Jurkat, Clone E6-1 (cell line): Measurements from ENCODE around the gene KRT4.
"Not testable (repeated sequence)": the region's sequence is repeated elsewhere in the genome, so short reads cannot be mapped to it uniquely, and the experiment has no call there.

Source experiments
- DNase-seq: peaks from one replicate; pipeline ENCODE4 v3.0.0-alpha.2; 2011; ENCODE audit warnings: low read depth, low spot score
- H3K4me3 ChIP-seq: 2 replicates; pipeline ENCODE4 v1.5.1; 2011; ENCODE audit warnings: mild to moderate bottlenecking, low read length, control low read depth, moderate library complexity

KRT4 gene

DNA sequence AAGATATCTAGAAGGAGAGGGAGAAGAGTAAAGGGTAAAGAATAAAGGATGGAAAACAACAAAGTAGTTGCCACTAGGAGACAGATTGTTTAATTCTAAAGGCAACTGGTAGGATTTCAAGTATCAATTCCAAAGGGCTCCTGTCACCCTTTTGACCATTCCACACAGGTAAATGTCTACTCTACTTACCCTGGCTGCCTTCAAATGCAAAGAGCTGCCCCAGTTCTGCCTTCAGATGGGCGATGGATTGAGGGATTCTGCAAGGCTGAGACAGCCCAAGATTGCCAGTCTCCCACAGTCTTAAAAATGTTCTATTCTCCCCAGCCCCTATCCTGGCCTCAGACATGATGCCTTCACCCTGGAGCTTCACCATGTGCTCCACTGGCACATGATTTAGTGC lies 48.2 kb downstream of the KRT4 start:
- no peak overlapping the region for H3K4me3 ChIP-seq
- no peak for DNase-seq

GRCh38 chr12:52763991-52764390 lies 49.9 kb downstream of the KRT4 start:
- no peak for DNase-seq
- H3K4me3 ChIP-seq = no peak overlapping the region

DNA sequence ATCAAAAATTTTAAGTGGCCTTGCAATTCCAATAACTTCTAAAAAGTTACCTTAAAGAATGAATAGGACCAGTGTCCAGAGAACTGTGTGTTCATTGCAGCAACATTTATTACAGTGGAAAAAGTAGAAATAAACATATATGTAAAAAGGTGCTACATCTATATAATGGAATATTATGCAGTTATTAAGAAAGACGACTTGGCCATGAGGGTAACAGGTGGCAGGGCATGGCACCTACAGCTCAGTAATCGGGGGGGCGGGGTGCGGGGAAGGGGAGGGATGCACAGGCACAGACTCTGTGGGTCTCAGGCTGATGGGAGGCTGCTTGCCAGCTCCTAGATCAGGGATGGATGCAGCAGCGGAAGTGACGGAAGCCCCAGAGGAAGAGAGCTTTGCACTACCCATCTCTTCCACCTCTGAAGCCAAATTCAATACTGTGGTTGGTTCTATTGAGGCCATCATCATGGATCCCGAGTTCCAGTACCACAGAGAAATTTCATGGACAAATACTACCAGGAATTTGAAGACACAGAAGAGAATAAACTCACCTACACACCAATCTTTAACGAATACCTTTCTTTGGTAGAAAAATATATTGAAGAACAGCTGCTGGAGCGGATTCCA lies 50.8 kb downstream of the KRT4 start:
- DNase-seq = no peak
- no peak overlapping the region for H3K4me3 ChIP-seq

- DNase-seq = no peak
Measured at GRCh38 chr12:52761802-52762201, 52.1 kb downstream of the KRT4 start.

DNA sequence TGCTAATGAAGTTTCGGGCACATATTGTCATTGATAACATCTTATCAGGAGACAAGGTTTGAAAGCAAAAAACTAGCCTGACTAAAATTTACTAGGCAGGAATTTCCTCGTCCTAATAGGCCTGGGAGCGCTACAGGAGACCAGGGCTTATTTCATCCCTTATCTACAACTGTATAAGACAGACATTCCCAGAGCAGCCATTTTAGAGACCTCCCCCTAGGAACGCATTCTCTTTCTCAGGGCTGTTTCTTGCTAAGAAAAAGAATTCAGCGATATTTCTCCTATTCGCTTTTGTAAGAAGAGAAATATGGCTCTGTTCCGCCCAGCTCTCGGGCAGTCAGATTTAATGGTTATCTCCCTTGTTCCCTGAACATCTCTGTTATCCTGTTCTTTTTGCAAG lies 52.7 kb downstream of the KRT4 start:
- not testable (repeated sequence) for H3K4me3 ChIP-seq

More at GRCh38 chr12:52761802-52762201, 52.1 kb downstream of the KRT4 start:
- no peak overlapping the region for H3K4me3 ChIP-seq

DNA sequence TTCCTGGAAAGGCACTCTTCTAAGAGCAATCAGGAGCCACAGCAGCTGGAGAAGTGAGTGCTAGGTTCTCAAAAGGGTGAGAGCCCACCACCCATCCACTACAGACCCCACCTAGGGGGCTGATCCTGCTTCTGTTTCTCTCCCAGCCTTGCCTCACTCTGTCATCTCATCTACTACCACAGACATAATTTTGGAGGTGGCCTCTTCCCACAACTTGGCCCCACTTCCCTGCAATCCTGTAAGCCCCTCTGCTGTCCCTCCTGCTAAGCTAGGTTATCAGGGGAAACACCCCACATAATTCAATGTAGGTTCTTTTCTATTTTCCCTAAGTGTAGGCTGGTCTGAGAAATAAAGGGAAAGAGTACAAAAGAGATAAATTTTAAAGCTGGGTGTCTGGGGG lies 53.3 kb downstream of the KRT4 start:
- no peak for DNase-seq
- H3K4me3 ChIP-seq = no peak overlapping the region

More for the DNA sequence above, 52.7 kb downstream of the KRT4 start:
- DNase-seq = not testable (repeated sequence)

DNA sequence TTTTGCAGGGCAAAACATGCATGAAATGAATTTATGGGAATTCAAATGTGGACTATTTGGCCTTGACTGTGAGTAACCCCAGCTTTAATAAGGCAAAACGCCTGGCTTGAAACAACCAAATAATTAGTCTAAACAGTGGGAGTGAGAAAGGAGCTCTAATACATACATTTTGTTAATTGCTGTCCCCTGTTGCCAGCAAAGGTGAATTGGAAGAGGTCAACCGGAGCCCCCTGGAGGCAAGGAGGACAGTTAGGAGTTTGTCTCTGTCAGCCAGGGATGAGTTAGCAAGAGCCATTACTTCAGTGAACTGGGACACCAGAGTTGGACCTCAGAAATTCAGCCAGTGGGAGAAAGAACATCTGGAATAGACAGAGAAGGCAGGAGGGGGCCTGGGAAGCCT lies 54.2 kb downstream of the KRT4 start:
- no peak overlapping the region for H3K4me3 ChIP-seq
- no peak for DNase-seq

DNA sequence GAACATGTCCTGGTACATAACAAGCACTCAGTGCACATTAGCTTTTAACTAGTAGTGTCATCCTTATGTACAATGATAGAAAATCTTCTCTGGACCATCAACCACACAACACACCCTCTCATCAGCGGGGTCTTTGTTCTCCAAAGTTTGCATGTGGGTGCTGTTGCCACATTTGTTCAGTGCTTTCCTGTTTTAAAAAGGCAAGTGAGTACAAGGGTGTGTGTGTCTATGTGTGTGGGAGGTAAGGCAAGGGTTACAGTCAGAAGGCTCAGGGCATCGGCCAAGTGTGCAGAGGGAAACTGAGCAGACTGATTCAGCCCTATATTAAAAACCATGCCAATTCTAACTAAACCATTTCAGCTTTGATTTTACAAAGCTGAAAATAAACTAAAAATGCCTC lies 54.7 kb downstream of the KRT4 start:
- no peak overlapping the region for H3K4me3 ChIP-seq
- DNase-seq = no peak

GRCh38 chr12:52757449-52758176 lies 56.3 kb downstream of the KRT4 start:
- DNase-seq = no peak
- H3K4me3 ChIP-seq = no peak overlapping the region
